ENCODE measurements around the gene SLC43A1. TPM values are rescaled to one million over a fixed set of nuclear protein-coding genes. Genes with fewer than 3 reads are reported as not detected.

Gene SLC43A1
- total and polyA plus RNA-seq, 4 donors: 85.6 to 171 (median 107) TPM

GRCh38 chr11:57471496-57471895, 44.0 kb downstream of the SLC43A1 start:
- Histone ChIP-seq H3K27me3 (ENCODE audit: control insufficient read depth in 4 of 4, insufficient read depth in 4 of 4, low read length in 3 of 4) (no peaks in the 10 kb centered on the region), H3K27ac (ENCODE audit: low read depth in 1 of 2, low read length in 2 of 2) (no peak overlapping the region), H3K4me1 (ENCODE audit: control insufficient read depth in 4 of 4, insufficient read depth in 4 of 4, low read length in 3 of 4) (peaks cover 0 to 30% (median 13%) of the 10 kb centered on the region in 4 donors), H3K9me3 (ENCODE audit: control insufficient read depth in 4 of 4, low read length in 3 of 4) (no peaks in the 10 kb centered on the region), H3K36me3 (ENCODE audit: control insufficient read depth in 4 of 4, insufficient read depth in 3 of 4, low read depth in 1 of 4, low read length in 3 of 4) (peaks cover 0 to 16% (median 1%) of the 10 kb centered on the region in 4 donors), H3K9ac (ENCODE audit: low read depth in 1 of 2, low read length in 2 of 2) (no peak overlapping the region), H3K4me3 (ENCODE audit: low read depth in 1 of 3, low read length in 3 of 3) (no peak overlapping the region)
- WGBS: 92% methylated on average over 3 of the region's 3 CpGs
- DNase-seq (ENCODE audit: low spot score): no peak
- TF ChIP-seq, protein P1, sequence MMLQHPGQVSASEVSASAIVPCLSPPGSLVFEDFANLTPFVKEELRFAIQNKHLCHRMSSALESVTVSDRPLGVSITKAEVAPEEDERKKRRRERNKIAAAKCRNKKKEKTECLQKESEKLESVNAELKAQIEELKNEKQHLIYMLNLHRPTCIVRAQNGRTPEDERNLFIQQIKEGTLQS (IDR thresholded peaks at IDR 0.05): no peak
- TF ChIP-seq FOXA2 (IDR thresholded peaks at IDR 0.05) (peak; percentile 16), FOXA1 (IDR thresholded peaks at IDR 0.05) (no peak)

GRCh38 chr11:57469268-57469667, 46.2 kb downstream of the SLC43A1 start:
- H3K9me3 ChIP-seq (ENCODE audit: control insufficient read depth in 4 of 4, low read length in 3 of 4): no peaks in the 10 kb centered on the region
- H3K4me1 ChIP-seq (ENCODE audit: control insufficient read depth in 4 of 4, insufficient read depth in 4 of 4, low read length in 3 of 4): peaks cover 0 to 14% (median 7%) of the 10 kb centered on the region in 4 donors
- no peak overlapping the region for H3K4me3 ChIP-seq (ENCODE audit: low read depth in 1 of 3, low read length in 3 of 3)
- WGBS: 91% methylated on average over 5 of the region's 5 CpGs
- TF ChIP-seq CTCF (IDR thresholded peaks at IDR 0.05; ENCODE audit: low read depth, low read length, missing input control) (no peak), HNF4A (conservative IDR thresholded peaks at IDR 0.05) (no peak), TAF1 (conservative IDR thresholded peaks at IDR 0.05) (no peak), HNF4G (IDR thresholded peaks at IDR 0.05) (no peak), RAD21 (IDR thresholded peaks at IDR 0.05) (no peak), YY1 (IDR thresholded peaks at IDR 0.05) (no peak), GABPA (IDR thresholded peaks at IDR 0.05 in 1 of 2, conservative IDR thresholded peaks at IDR 0.05 in 1 of 2) (no peak), SP1 (IDR thresholded peaks at IDR 0.05) (no peak), FOXA1 (IDR thresholded peaks at IDR 0.05) (no peak), JUND (IDR thresholded peaks at IDR 0.05) (no peak), RXRA (IDR thresholded peaks at IDR 0.05) (no peak), EGR1 (IDR thresholded peaks at IDR 0.05; ENCODE audit: low read depth in 2 of 2) (no peak), FOXA2 (IDR thresholded peaks at IDR 0.05) (no peak), REST (IDR thresholded peaks at IDR 0.05) (no peak), NR2F2 (IDR thresholded peaks at IDR 0.05) (no peak)
- TF ChIP-seq, protein P2, sequence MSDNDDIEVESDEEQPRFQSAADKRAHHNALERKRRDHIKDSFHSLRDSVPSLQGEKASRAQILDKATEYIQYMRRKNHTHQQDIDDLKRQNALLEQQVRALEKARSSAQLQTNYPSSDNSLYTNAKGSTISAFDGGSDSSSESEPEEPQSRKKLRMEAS (IDR thresholded peaks at IDR 0.05): no peak
- TF ChIP-seq, protein P3, sequence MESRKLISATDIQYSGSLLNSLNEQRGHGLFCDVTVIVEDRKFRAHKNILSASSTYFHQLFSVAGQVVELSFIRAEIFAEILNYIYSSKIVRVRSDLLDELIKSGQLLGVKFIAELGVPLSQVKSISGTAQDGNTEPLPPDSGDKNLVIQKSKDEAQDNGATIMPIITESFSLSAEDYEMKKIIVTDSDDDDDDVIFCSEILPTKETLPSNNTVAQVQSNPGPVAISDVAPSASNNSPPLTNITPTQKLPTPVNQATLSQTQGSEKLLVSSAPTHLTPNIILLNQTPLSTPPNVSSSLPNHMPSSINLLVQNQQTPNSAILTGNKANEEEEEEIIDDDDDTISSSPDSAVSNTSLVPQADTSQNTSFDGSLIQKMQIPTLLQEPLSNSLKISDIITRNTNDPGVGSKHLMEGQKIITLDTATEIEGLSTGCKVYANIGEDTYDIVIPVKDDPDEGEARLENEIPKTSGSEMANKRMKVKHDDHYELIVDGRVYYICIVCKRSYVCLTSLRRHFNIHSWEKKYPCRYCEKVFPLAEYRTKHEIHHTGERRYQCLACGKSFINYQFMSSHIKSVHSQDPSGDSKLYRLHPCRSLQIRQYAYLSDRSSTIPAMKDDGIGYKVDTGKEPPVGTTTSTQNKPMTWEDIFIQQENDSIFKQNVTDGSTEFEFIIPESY (IDR thresholded peaks at IDR 0.05): no peak
- TF ChIP-seq, protein P1 (IDR thresholded peaks at IDR 0.05): no peak
- H3K36me3 ChIP-seq (ENCODE audit: control insufficient read depth in 4 of 4, insufficient read depth in 3 of 4, low read depth in 1 of 4, low read length in 3 of 4): peaks cover 0 to 16% (median 3%) of the 10 kb centered on the region in 4 donors
- H3K27me3 ChIP-seq (ENCODE audit: control insufficient read depth in 4 of 4, insufficient read depth in 4 of 4, low read length in 3 of 4): no peaks in the 10 kb centered on the region
- no peak overlapping the region for H3K27ac ChIP-seq (ENCODE audit: low read depth in 1 of 2, low read length in 2 of 2)
- no peak for DNase-seq (ENCODE audit: low spot score)
- no peak overlapping the region for H3K9ac ChIP-seq (ENCODE audit: low read depth in 1 of 2, low read length in 2 of 2)

Measured in liver (tissue), 9 donors.